ENCODE measurements around the gene HMGA1.

HMGA1 gene

GRCh38 chr6:34236443-34237315 is at the start of gene HMGA1:
TSS of gene HMGA1 (plus strand) at chr6:34236873. CDS start at chr6:34240781, 3,908 bp downstream.
- peak; percentile 94 for DNase-seq

- no peak for DNase-seq
Measured at GRCh38 chr6:34189806-34190503, 46.7 kb upstream of the HMGA1 start.

GRCh38 chr6:34190504-34191122 is 46.1 kb upstream of the HMGA1 start:
- DNase-seq: no peak

- no peak for DNase-seq
Measured at GRCh38 chr6:34194772-34195171, 41.9 kb upstream of the HMGA1 start.

- DNase-seq: no peak
Measured at GRCh38 chr6:34195726-34196115, 41.0 kb upstream of the HMGA1 start.

GRCh38 chr6:34196116-34196832 is 40.4 kb upstream of the HMGA1 start:
- no peak for DNase-seq

- no peak for DNase-seq
Measured at GRCh38 chr6:34196833-34197195, 39.9 kb upstream of the HMGA1 start.

GRCh38 chr6:34200340-34200971 is 36.2 kb upstream of the HMGA1 start:
- DNase-seq: no peak

GRCh38 chr6:34201455-34202107 is 35.1 kb upstream of the HMGA1 start:
- DNase-seq: no peak

GRCh38 chr6:34202329-34203201 is 34.1 kb upstream of the HMGA1 start:
- no peak for DNase-seq

- no peak for DNase-seq
Measured at GRCh38 chr6:34204693-34205092, 32.0 kb upstream of the HMGA1 start.

- no peak for DNase-seq
Measured at GRCh38 chr6:34205466-34205865, 31.2 kb upstream of the HMGA1 start.

GRCh38 chr6:34205916-34206315 is 30.8 kb upstream of the HMGA1 start:
- DNase-seq: no peak

GRCh38 chr6:34206726-34207125 is 29.9 kb upstream of the HMGA1 start:
- no peak for DNase-seq

GRCh38 chr6:34207695-34208443 is 28.8 kb upstream of the HMGA1 start:
- no peak for DNase-seq

GRCh38 chr6:34213772-34214171 is 22.9 kb upstream of the HMGA1 start:
- DNase-seq: no peak

GRCh38 chr6:34218691-34219090 is 18.0 kb upstream of the HMGA1 start:
- DNase-seq: no peak

- DNase-seq: peak; percentile 41
Measured at GRCh38 chr6:34223381-34223955, 13.2 kb upstream of the HMGA1 start.

- peak; percentile 88 for DNase-seq
Measured at GRCh38 chr6:34223956-34224940, 12.4 kb upstream of the HMGA1 start.
